ENCODE data around the gene TMOD3. TPM values are rescaled to one million over a fixed set of nuclear protein-coding genes. Genes with fewer than 3 reads are reported as not detected.

Gene TMOD3
- total RNA-seq, 1 donor from 2014 or later = 34.5 TPM

DNA sequence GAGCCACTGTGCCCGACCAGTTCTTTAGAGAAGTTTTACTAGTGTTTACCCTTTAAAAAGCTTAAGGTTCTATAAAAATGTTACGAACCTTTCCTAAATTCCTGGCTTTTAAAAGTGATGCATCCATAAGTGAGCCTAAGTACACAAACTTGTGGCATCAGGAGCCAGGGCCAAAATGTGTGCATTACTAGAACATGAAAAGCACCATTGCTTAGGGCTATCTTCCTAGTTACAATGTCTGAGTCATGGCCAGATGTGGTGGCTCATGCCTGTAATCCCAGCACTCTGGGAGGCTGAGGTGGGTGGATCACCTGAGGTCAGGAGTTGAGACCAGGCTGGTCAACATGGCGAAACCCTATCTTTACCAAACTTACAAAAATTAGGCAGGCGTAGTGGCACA lies 102.2 kb downstream of the TMOD3 start:
- TF ChIP-seq, protein P1, sequence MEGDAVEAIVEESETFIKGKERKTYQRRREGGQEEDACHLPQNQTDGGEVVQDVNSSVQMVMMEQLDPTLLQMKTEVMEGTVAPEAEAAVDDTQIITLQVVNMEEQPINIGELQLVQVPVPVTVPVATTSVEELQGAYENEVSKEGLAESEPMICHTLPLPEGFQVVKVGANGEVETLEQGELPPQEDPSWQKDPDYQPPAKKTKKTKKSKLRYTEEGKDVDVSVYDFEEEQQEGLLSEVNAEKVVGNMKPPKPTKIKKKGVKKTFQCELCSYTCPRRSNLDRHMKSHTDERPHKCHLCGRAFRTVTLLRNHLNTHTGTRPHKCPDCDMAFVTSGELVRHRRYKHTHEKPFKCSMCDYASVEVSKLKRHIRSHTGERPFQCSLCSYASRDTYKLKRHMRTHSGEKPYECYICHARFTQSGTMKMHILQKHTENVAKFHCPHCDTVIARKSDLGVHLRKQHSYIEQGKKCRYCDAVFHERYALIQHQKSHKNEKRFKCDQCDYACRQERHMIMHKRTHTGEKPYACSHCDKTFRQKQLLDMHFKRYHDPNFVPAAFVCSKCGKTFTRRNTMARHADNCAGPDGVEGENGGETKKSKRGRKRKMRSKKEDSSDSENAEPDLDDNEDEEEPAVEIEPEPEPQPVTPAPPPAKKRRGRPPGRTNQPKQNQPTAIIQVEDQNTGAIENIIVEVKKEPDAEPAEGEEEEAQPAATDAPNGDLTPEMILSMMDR (IDR thresholded peaks at IDR 0.05; ENCODE audit: insufficient read depth, low read length, poor library complexity, severe bottlenecking) = no peak
- Histone ChIP-seq H3K27me3 (ENCODE audit: control insufficient read depth, insufficient read depth, low read length) (no peaks in the 10 kb centered on the region), H3K36me3 (ENCODE audit: control insufficient read depth, insufficient read depth, low read length) (peaks cover 1% of the 10 kb centered on the region), H3K4me3 (ENCODE audit: low read depth, low read length) (no peak overlapping the region)
- no peak for DNase-seq (ENCODE audit: low read depth)

DNA sequence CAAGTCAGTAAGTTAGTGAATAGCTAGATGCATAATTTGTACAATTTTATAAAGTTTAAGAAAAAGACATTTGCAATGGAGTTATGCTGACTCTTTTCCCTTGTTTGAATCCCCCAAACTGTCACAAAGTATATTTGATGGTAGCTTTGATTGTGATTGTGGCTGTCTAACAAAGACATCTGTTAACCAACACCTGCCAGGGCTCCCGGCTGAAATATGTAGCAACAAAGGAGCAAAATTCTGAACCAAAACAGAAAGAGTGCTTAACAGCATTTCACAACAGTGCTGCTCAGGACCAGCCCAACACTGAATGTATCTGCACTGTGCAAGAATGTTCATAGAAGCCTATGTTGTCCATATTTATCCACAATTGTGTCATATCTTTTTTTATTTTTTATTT lies 102.7 kb downstream of the TMOD3 start:
- H3K4me3 ChIP-seq (ENCODE audit: low read depth, low read length) = no peak overlapping the region
- no peaks in the 10 kb centered on the region for H3K27me3 ChIP-seq (ENCODE audit: control insufficient read depth, insufficient read depth, low read length)
- TF ChIP-seq, protein P1 (IDR thresholded peaks at IDR 0.05; ENCODE audit: insufficient read depth, low read length, poor library complexity, severe bottlenecking) = no peak
- no peak for DNase-seq (ENCODE audit: low read depth)
- H3K36me3 ChIP-seq (ENCODE audit: control insufficient read depth, insufficient read depth, low read length) = peaks cover 1% of the 10 kb centered on the region

DNA sequence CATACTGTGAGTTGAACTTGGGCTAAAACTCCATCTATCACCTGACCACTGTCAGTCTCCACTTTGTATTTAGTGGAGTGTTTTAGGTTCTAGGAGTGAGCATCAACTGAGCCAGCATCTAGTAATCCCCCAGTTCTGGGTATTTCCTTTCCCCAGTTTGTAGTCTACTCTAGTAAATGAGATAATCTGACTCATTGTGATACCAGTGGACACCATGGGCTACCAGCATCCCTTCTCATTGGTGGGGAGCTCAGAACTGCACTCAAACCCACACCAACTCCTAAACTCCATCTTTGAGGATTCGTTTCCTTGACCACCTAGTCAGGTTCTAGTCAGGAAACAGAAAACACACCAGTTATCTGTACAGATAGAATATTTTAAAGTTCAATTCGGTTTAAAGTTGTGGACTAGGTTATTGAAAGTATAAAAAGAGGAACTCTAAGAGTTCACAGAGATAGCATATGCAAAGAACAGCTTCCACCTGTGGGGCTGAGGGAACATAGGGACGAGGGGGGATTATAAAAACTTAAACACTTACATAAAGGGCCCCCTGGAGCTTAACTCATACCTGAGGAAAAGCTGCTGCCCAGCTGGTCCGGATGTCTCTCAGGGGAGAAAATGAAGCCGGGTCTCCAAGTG lies 106.1 kb downstream of the TMOD3 start:
- Histone ChIP-seq H3K27me3 (ENCODE audit: control insufficient read depth, insufficient read depth, low read length) (no peaks in the 10 kb centered on the region), H3K4me3 (ENCODE audit: low read depth, low read length) (no peak overlapping the region), H3K36me3 (ENCODE audit: control insufficient read depth, insufficient read depth, low read length) (peaks cover 1% of the 10 kb centered on the region)
- DNase-seq (ENCODE audit: low read depth) = no peak
- TF ChIP-seq, protein P1 (IDR thresholded peaks at IDR 0.05; ENCODE audit: insufficient read depth, low read length, poor library complexity, severe bottlenecking) = no peak

DNA sequence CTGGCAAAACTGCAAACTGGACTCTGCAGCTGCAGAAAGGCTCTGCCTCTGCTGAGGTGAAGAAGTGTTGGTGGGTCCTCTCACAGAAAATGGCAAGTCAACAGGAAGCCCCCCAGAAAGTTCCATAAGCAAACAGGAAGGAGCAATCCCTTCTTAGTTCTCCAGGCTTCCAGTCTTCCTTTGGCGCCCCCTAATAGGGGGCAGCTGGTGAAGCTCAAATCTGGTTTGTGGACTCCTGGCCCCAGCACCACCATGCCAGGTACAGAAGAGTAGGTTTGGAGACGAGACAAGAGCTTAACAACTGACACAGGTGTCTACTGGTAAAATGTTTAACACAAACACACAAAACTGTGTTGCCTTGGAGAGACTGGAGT lies 106.6 kb downstream of the TMOD3 start:
- no peak for DNase-seq (ENCODE audit: low read depth)
- TF ChIP-seq, protein P1 (IDR thresholded peaks at IDR 0.05; ENCODE audit: insufficient read depth, low read length, poor library complexity, severe bottlenecking) = no peak
- H3K27me3 ChIP-seq (ENCODE audit: control insufficient read depth, insufficient read depth, low read length) = no peaks in the 10 kb centered on the region
- no peak overlapping the region for H3K4me3 ChIP-seq (ENCODE audit: low read depth, low read length)
- H3K36me3 ChIP-seq (ENCODE audit: control insufficient read depth, insufficient read depth, low read length) = no peaks in the 10 kb centered on the region

DNA sequence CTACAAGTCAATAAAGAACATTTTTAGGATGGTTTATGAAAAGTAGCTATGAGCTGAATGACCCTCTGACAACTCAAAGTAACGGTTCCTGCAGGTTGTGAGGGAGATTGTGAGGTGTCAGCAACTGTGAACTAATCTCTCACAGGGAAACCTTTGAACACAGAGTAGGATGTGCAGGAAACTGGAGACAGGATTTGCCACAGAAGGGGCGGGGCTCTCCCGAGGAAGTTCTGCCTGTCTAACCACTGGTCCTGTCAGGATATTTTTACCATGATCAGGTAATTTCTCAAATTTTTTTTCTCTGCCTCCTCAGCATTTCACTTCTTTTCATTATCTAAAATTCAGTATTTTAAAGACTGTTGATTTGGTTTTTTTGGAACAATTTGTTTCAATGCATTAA lies 108.8 kb downstream of the TMOD3 start:
- DNase-seq (ENCODE audit: low read depth) = no peak
- H3K36me3 ChIP-seq (ENCODE audit: control insufficient read depth, insufficient read depth, low read length) = no peaks in the 10 kb centered on the region
- TF ChIP-seq, protein P1 (IDR thresholded peaks at IDR 0.05; ENCODE audit: insufficient read depth, low read length, poor library complexity, severe bottlenecking) = no peak

DNA sequence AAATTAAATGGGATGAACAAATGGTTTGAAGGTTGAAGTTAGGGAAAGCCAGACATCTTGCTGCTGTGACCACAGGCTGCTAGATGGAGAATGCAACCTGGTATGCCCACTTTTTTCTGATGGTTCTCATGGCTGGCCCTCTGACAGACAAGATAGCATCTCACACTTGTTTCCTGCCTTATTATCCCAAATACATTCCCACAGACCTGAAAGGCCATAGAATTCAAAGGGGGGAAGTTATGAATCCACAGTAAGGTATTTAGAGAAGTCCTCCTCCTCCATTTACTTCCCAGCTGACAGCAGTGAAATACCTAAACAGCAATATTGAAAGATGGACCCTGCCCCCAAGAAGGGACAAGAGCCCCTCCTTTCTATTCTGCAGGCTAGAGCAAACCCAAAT lies 109.8 kb downstream of the TMOD3 start:
- TF ChIP-seq, protein P1 (IDR thresholded peaks at IDR 0.05; ENCODE audit: insufficient read depth, low read length, poor library complexity, severe bottlenecking) = no peak
- DNase-seq (ENCODE audit: low read depth) = no peak
- Histone ChIP-seq H3K36me3 (ENCODE audit: control insufficient read depth, insufficient read depth, low read length) (no peaks in the 10 kb centered on the region), H3K4me3 (ENCODE audit: low read depth, low read length) (no peak overlapping the region), H3K27me3 (ENCODE audit: control insufficient read depth, insufficient read depth, low read length) (no peaks in the 10 kb centered on the region)

More for the DNA sequence above, 108.8 kb downstream of the TMOD3 start:
- Histone ChIP-seq H3K27me3 (ENCODE audit: control insufficient read depth, insufficient read depth, low read length) (no peaks in the 10 kb centered on the region), H3K4me3 (ENCODE audit: low read depth, low read length) (no peak overlapping the region)
